ENCODE measurements around the gene MEIS1. TPM values are rescaled to one million over a fixed set of nuclear protein-coding genes. Genes with fewer than 3 reads are reported as not detected.

The MEIS1 gene
- total and polyA plus RNA-seq, 2 experiments from 2014 or later = 0.16 to 0.28 TPM

DNA sequence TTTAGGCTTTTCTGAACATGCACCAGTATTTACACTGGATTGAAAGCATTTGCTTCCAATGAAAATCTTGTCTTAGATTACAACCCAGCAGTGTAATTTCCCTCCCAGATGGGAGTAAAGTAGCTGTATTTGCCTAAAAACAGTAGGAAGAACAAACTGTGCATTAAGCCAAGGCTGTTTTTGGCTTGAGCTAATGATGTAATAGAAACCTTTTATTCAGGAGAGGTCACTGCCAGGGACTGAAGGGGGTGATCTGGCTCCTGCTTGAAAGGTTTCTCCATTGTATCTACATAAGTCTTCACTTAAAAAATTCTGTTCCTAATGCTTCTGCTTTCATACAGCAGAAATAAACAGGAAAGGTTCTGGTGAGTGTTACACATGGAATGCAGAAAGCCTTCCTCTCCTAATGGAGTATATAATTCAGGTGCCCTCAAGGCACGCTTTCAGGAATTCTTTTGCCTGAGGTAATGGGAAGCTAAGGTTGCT lies 74.4 kb downstream of the MEIS1 start:
- ATAC-seq (no peak), DNase-seq (ENCODE audit: low spot score) (peak; percentile 38)
- Histone ChIP-seq H3K36me3 (ENCODE audit: insufficient read depth) (no peaks in the 10 kb centered on the region), H3K79me2 (replicated peaks; ENCODE audit: insufficient read depth) (no peaks in the 10 kb centered on the region), H3F3A (replicated peaks; ENCODE audit: low read depth) (0 out of 2 replicates have a peak, but pooled peaks cover 10% of the 10 kb centered on the region), H3K4me1 (ENCODE audit: insufficient read depth) (peaks cover 60% of the 10 kb centered on the region), H3K27ac (ENCODE audit: low read depth) (no peak overlapping the region), H3K4me3 (peak overlapping the region; percentile 36), H3K27me3 (ENCODE audit: insufficient read depth) (no peaks in the 10 kb centered on the region; the same call in 1 of the 2 replicates), H3K4me2 (peak overlapping the region; percentile 77), H3K9me2 (ENCODE audit: insufficient read depth) (no peaks in the 10 kb centered on the region), H4K20me1 (replicated peaks; ENCODE audit: insufficient read depth) (no peaks in the 10 kb centered on the region), H2AFZ (no peak overlapping the region)
- Mint-ChIP-seq H3K4me3 (0 out of 3 replicates have a peak overlapping the region, but pooled peaks have one; percentile 14), H3K27ac (no peak overlapping the region), H3K9me3 (no peaks in the 10 kb centered on the region; the same call in 2 of the 3 replicates), H3K36me3 (ENCODE audit: low read depth) (no peaks in the 10 kb centered on the region), H3K27me3 (ENCODE audit: insufficient read depth, low read depth, poor library complexity) (peaks cover 3% of the 10 kb centered on the region), H3K4me1 (peaks cover 52% of the 10 kb centered on the region)
- TF ChIP-seq, protein P1, sequence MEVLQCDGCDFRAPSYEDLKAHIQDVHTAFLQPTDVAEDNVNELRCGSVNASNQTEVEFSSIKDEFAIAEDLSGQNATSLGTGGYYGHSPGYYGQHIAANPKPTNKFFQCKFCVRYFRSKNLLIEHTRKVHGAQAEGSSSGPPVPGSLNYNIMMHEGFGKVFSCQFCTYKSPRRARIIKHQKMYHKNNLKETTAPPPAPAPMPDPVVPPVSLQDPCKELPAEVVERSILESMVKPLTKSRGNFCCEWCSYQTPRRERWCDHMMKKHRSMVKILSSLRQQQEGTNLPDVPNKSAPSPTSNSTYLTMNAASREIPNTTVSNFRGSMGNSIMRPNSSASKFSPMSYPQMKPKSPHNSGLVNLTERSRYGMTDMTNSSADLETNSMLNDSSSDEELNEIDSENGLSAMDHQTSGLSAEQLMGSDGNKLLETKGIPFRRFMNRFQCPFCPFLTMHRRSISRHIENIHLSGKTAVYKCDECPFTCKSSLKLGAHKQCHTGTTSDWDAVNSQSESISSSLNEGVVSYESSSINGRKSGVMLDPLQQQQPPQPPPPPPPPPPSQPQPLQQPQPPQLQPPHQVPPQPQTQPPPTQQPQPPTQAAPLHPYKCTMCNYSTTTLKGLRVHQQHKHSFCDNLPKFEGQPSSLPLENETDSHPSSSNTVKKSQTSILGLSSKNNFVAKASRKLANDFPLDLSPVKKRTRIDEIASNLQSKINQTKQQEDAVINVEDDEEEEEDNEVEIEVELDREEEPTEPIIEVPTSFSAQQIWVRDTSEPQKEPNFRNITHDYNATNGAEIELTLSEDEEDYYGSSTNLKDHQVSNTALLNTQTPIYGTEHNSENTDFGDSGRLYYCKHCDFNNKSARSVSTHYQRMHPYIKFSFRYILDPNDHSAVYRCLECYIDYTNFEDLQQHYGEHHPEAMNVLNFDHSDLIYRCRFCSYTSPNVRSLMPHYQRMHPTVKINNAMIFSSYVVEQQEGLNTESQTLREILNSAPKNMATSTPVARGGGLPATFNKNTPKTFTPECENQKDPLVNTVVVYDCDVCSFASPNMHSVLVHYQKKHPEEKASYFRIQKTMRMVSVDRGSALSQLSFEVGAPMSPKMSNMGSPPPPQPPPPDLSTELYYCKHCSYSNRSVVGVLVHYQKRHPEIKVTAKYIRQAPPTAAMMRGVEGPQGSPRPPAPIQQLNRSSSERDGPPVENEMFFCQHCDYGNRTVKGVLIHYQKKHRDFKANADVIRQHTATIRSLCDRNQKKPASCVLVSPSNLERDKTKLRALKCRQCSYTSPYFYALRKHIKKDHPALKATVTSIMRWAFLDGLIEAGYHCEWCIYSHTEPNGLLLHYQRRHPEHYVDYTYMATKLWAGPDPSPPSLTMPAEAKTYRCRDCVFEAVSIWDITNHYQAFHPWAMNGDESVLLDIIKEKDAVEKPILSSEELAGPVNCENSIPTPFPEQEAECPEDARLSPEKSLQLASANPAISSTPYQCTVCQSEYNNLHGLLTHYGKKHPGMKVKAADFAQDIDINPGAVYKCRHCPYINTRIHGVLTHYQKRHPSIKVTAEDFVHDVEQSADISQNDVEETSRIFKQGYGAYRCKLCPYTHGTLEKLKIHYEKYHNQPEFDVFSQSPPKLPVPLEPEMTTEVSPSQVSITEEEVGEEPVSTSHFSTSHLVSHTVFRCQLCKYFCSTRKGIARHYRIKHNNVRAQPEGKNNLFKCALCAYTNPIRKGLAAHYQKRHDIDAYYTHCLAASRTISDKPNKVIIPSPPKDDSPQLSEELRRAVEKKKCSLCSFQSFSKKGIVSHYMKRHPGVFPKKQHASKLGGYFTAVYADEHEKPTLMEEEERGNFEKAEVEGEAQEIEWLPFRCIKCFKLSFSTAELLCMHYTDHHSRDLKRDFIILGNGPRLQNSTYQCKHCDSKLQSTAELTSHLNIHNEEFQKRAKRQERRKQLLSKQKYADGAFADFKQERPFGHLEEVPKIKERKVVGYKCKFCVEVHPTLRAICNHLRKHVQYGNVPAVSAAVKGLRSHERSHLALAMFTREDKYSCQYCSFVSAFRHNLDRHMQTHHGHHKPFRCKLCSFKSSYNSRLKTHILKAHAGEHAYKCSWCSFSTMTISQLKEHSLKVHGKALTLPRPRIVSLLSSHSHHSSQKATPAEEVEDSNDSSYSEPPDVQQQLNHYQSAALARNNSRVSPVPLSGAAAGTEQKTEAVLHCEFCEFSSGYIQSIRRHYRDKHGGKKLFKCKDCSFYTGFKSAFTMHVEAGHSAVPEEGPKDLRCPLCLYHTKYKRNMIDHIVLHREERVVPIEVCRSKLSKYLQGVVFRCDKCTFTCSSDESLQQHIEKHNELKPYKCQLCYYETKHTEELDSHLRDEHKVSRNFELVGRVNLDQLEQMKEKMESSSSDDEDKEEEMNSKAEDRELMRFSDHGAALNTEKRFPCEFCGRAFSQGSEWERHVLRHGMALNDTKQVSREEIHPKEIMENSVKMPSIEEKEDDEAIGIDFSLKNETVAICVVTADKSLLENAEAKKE (CRISPR knock-in tag; IDR thresholded peaks at IDR 0.05) = no peak
- TF ChIP-seq STAT1 (IDR thresholded peaks at IDR 0.05; ENCODE audit: unreplicated experiment) (no peak), NANOG (IDR thresholded peaks at IDR 0.05; ENCODE audit: borderline replicate concordance) (no peak), ZNF114 (CRISPR knock-in tag; IDR thresholded peaks at IDR 0.05) (no peak)

DNA sequence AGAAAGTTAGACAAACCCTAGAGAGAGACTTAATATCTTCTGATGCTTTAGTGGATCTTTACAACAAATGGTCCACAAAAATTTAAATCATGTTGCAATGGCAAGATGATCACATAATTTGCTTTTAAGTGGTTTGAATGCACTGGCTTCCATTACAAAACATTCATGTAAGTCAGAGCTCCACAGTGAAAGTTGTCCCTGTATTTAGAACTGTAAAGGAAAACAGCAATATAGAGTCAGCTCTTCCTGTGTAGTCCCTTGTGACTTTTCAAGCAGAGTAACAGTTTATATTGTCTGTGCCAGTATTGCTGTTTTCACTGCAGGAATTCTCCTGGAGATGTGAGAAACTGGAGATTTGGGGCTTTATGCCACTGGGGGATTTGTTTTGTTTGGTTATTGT lies 77.7 kb downstream of the MEIS1 start:
- ATAC-seq (no peak), DNase-seq (ENCODE audit: low spot score) (no peak)
- Histone ChIP-seq H3K4me3 (no peak overlapping the region), H3K9me2 (ENCODE audit: insufficient read depth) (no peaks in the 10 kb centered on the region), H3K79me2 (replicated peaks; ENCODE audit: insufficient read depth) (no peaks in the 10 kb centered on the region), H3K27me3 (ENCODE audit: insufficient read depth) (no peaks in the 10 kb centered on the region; the same call in 1 of the 2 replicates), H3K36me3 (ENCODE audit: insufficient read depth) (no peaks in the 10 kb centered on the region), H3K4me2 (no peak overlapping the region), H3F3A (replicated peaks; ENCODE audit: low read depth) (0 out of 2 replicates have a peak, but pooled peaks cover 10% of the 10 kb centered on the region), H3K27ac (ENCODE audit: low read depth) (no peak overlapping the region), H2AFZ (no peak overlapping the region), H4K20me1 (replicated peaks; ENCODE audit: insufficient read depth) (no peaks in the 10 kb centered on the region), H3K4me1 (ENCODE audit: insufficient read depth) (peaks cover 67% of the 10 kb centered on the region)
- H3K9me3 Mint-ChIP-seq = no peaks in the 10 kb centered on the region; the same call in 2 of the 3 replicates
- peaks cover 3% of the 10 kb centered on the region for H3K27me3 Mint-ChIP-seq (ENCODE audit: insufficient read depth, low read depth, poor library complexity)
- H3K36me3 Mint-ChIP-seq (ENCODE audit: low read depth) = no peaks in the 10 kb centered on the region
- H3K4me3 Mint-ChIP-seq = no peak overlapping the region
- H3K4me1 Mint-ChIP-seq = peaks cover 50% of the 10 kb centered on the region
- no peak overlapping the region for H3K27ac Mint-ChIP-seq
- TF ChIP-seq NANOG (IDR thresholded peaks at IDR 0.05; ENCODE audit: borderline replicate concordance) (no peak), EZH2 (IDR thresholded peaks at IDR 0.05; ENCODE audit: low read depth, unreplicated experiment) (no peak), JUNB (IDR thresholded peaks at IDR 0.05; ENCODE audit: unreplicated experiment) (no peak)
- TF ChIP-seq, protein P1 (CRISPR knock-in tag; IDR thresholded peaks at IDR 0.05) = no peak
